HepG2 (cell line): ENCODE measurements around the gene DENND10. TPM values are rescaled to one million over a fixed set of nuclear protein-coding genes. Genes with fewer than 3 reads are reported as not detected.

Experiments used
- ELF1 ChIP-seq: sonication (generic); formaldehyde crosslinking; IDR thresholded peaks from 2 replicates; pipeline ENCODE4 v1.4.0; 2020; ENCODE audit warnings: missing genetic modification reagents
- FOXP1 ChIP-seq, 2 experiments: fragments of 450-650 bp in 1 of 2; IDR thresholded peaks; 2 replicates each; pipeline ENCODE4 v1.6.1; 2017 to 2018; ENCODE audit warnings: antibody characterized with exemption in 1 of 2
- KMT2A ChIP-seq: sonication (generic); formaldehyde crosslinking; IDR thresholded peaks from 2 replicates; pipeline ENCODE4 v1.4.0; 2020; ENCODE audit warnings: missing genetic modification reagents
- MTF2 ChIP-seq: sonication (generic); formaldehyde crosslinking; IDR thresholded peaks from 2 replicates; pipeline ENCODE4 v1.5.0; 2020; ENCODE audit warnings: missing genetic modification reagents, borderline replicate concordance
- TCF12 ChIP-seq, 2 experiments: fragments of 450-650 bp in 1 of 2; sonication (generic) in 1 of 2; formaldehyde crosslinking in 1 of 2; IDR thresholded peaks; 2 replicates each; pipeline versions ENCODE4 v1.6.1 to v1.8.0; 2017 to 2022; ENCODE audit warnings: antibody characterized with exemption in 1 of 2, mild to moderate bottlenecking in 1 of 2, missing genetic modification reagents in 1 of 2, moderate library complexity in 1 of 2
- TSC22D2 ChIP-seq: sonication (generic); formaldehyde crosslinking; IDR thresholded peaks from 2 replicates; pipeline ENCODE4 v1.5.1; 2020; ENCODE audit warnings: missing genetic modification reagents, mild to moderate bottlenecking, borderline replicate concordance
- ZBTB7A ChIP-seq: sonication (generic); formaldehyde crosslinking; IDR thresholded peaks from 2 replicates; pipeline ENCODE4 v1.8.0; 2022; ENCODE audit warnings: mild to moderate bottlenecking, missing genetic modification reagents
- ZNF263 ChIP-seq: sonication (generic); formaldehyde crosslinking; IDR thresholded peaks from 2 replicates; pipeline ENCODE4 v1.4.0; 2020; ENCODE audit warnings: missing genetic modification reagents
- ZNF274 ChIP-seq: sonication (generic); formaldehyde crosslinking; IDR thresholded peaks from 2 replicates; pipeline ENCODE4 v1.5.1; 2020; ENCODE audit warnings: mild to moderate bottlenecking, missing genetic modification reagents
- polyA plus RNA-seq, 8 experiments: library from polyadenylated mRNA; depleted of rRNA in 3 of 8; stranded (reverse) in 7 of 8; unstranded in 1 of 8; fragments of >200 nt; fragmentation: Illumina TruSeq in 4 of 8; extraction: Trizol in 4 of 8; gene quantifications; 2 replicates each; pipeline versions ENCODE4 v1.2.1 to v1.2.3, GENCODE V29; 2011 to 2016; ENCODE audit warnings: low read depth in 4 of 8, missing spikeins in 1 of 8, mixed read lengths in 1 of 8; ENCODE audit not compliant: insufficient read depth in 1 of 8
- total RNA-seq, 5 experiments: library from RNA; depleted of rRNA; stranded (reverse); fragments of >200 nt; fragmentation: Illumina TruSeq; extraction: Trizol; gene quantifications; 2 replicates each; pipeline ENCODE4 v1.2.3, GENCODE V29; 2016; ENCODE audit warnings: low read depth in 1 of 5
- TF ChIP-seq, protein P1 (sequence below), 2 experiments: sonication (generic) in 1 of 2; formaldehyde crosslinking in 1 of 2; IDR thresholded peaks; 2 replicates each; pipeline versions ENCODE4 v1.4.0 to v1.6.1; 2018 to 2020; ENCODE audit warnings: missing genetic modification reagents in 2 of 2, borderline replicate concordance in 1 of 2, low read depth in 1 of 2, mild to moderate bottlenecking in 1 of 2, missing biosample characterization in 1 of 2
- TF ChIP-seq, protein P2 (sequence below): sonication (generic); formaldehyde crosslinking; IDR thresholded peaks from 2 replicates; pipeline ENCODE4 v1.8.1; 2023; ENCODE audit warnings: mild to moderate bottlenecking, moderate library complexity, missing genetic modification reagents
- TF ChIP-seq, protein P3 (sequence below): sonication (generic); formaldehyde crosslinking; IDR thresholded peaks from 2 replicates; pipeline ENCODE4 v1.4.0; 2020; ENCODE audit warnings: missing genetic modification reagents
- TF ChIP-seq, protein P4 (sequence below): IDR thresholded peaks from 2 replicates; pipeline ENCODE4 v1.6.1; 2016; ENCODE audit warnings: low read depth
- TF ChIP-seq, protein P5 (sequence below): sonication (generic); formaldehyde crosslinking; IDR thresholded peaks from 2 replicates; pipeline ENCODE4 v1.4.0; 2020; ENCODE audit warnings: mild to moderate bottlenecking, missing genetic modification reagents, borderline replicate concordance

DENND10 gene
- total and polyA plus RNA-seq, 2 of the 13 experiments (the other 11 are each of a cell fraction or from before 2014, with no cell fraction given), result 43.7 to 78.8 TPM

DNA sequence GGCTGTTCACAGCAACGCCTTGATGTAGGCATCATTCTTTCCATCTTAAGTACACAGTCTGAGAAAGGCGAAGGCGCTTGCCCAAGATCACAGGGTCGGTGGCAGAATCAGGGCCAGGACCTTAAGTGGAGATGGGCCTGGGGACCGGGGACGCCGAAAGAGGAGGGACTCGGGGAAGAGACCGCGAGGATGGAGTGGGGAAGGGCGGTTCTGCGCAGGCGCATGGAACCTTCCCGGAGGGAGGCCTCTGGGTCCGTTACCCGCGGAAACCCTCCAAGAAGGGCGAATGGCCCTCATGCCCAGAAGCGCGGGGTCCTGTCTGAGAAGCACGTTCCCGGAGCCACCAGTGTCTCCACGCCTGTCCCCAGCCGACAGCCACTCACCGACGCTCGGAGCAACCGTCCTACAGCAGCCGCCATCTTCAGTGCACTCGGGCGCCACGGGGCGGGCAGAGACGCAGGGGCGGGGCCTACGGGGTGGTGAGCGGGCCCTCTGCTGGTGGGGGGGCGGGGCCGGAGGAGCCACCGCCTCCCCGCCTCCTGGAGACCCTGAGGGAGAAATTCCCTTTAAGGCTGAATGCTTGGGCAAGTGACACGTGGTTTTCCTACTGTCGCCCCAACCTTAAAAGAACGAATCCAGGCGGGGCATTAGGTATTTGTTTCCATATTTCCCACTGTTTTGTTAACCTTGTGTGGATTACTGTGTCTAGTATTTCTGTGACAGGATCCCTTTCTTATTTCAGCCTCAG is 74.6 kb downstream of the DENND10 start, which contains the start of gene PRDX3 (continued):
- TF ChIP-seq, protein P1, sequence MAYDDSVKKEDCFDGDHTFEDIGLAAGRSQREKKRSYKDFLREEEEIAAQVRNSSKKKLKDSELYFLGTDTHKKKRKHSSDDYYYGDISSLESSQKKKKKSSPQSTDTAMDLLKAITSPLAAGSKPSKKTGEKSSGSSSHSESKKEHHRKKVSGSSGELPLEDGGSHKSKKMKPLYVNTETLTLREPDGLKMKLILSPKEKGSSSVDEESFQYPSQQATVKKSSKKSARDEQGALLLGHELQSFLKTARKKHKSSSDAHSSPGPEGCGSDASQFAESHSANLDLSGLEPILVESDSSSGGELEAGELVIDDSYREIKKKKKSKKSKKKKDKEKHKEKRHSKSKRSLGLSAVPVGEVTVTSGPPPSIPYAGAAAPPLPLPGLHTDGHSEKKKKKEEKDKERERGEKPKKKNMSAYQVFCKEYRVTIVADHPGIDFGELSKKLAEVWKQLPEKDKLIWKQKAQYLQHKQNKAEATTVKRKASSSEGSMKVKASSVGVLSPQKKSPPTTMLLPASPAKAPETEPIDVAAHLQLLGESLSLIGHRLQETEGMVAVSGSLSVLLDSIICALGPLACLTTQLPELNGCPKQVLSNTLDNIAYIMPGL (CRISPR knock-in tag; IDR thresholded peaks at IDR 0.05; ENCODE audit: borderline replicate concordance in 1 of 2, low read depth in 1 of 2), result peak in 1 of 2 experiments; percentile 52; a peak in 2 of 4 replicates
- TF ChIP-seq ELF1 (CRISPR knock-in tag) (peak; percentile 58), FOXP1 (IDR thresholded peaks at IDR 0.05) (no peak), FOXP1 (CRISPR knock-in tag; IDR thresholded peaks at IDR 0.05) (no peak), ZNF274 (CRISPR knock-in tag) (no peak), ZBTB7A (CRISPR knock-in tag) (peak; percentile 63; the same call in 1 of the 2 replicates), MTF2 (CRISPR knock-in tag) (peak; percentile 83; the same call in 1 of the 2 replicates), TSC22D2 (no peak; the same call in 1 of the 2 replicates), ZNF263 (CRISPR knock-in tag) (peak; percentile 63; the same call in 1 of the 2 replicates), TCF12 (IDR thresholded peaks at IDR 0.05) (no peak), TCF12 (CRISPR knock-in tag; IDR thresholded peaks at IDR 0.05) (0 out of 2 replicates have a peak, but pooled peaks have one; percentile 51), KMT2A (CRISPR knock-in tag) (peak; percentile 72; the same call in 1 of the 2 replicates)
- TF ChIP-seq, protein P2, sequence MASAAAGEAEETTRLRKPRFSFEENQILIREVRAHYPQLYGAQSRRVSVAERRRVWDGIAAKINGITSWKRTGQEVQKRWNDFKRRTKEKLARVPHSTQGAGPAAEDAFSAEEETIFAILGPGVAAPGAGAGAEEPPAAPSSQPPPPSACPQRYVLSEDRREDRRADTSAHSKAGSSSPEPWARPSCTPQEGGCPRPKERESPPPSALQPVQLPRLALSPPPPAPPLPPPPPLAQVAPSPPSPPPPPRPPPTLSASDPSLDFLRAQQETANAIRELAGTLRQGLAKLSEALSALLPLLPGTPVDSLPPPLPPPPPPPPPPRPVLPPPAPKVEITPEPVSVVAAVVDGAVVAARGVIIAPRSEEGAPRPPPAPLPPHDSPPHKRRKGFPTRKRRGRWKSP, result 0 out of 2 replicates have a peak, but pooled peaks have one; percentile 1
- TF ChIP-seq, protein P3, sequence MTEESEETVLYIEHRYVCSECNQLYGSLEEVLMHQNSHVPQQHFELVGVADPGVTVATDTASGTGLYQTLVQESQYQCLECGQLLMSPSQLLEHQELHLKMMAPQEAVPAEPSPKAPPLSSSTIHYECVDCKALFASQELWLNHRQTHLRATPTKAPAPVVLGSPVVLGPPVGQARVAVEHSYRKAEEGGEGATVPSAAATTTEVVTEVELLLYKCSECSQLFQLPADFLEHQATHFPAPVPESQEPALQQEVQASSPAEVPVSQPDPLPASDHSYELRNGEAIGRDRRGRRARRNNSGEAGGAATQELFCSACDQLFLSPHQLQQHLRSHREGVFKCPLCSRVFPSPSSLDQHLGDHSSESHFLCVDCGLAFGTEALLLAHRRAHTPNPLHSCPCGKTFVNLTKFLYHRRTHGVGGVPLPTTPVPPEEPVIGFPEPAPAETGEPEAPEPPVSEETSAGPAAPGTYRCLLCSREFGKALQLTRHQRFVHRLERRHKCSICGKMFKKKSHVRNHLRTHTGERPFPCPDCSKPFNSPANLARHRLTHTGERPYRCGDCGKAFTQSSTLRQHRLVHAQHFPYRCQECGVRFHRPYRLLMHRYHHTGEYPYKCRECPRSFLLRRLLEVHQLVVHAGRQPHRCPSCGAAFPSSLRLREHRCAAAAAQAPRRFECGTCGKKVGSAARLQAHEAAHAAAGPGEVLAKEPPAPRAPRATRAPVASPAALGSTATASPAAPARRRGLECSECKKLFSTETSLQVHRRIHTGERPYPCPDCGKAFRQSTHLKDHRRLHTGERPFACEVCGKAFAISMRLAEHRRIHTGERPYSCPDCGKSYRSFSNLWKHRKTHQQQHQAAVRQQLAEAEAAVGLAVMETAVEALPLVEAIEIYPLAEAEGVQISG (CRISPR knock-in tag), result peak; percentile 57; the same call in 1 of the 2 replicates
- TF ChIP-seq, protein P4, sequence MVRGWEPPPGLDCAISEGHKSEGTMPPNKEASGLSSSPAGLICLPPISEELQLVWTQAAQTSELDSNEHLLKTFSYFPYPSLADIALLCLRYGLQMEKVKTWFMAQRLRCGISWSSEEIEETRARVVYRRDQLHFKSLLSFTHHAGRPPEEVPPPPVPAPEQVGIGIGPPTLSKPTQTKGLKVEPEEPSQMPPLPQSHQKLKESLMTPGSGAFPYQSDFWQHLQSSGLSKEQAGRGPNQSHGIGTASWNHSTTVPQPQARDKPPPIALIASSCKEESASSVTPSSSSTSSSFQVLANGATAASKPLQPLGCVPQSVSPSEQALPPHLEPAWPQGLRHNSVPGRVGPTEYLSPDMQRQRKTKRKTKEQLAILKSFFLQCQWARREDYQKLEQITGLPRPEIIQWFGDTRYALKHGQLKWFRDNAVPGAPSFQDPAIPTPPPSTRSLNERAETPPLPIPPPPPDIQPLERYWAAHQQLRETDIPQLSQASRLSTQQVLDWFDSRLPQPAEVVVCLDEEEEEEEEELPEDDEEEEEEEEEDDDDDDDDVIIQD (CRISPR knock-in tag), result no peak
- TF ChIP-seq, protein P5, sequence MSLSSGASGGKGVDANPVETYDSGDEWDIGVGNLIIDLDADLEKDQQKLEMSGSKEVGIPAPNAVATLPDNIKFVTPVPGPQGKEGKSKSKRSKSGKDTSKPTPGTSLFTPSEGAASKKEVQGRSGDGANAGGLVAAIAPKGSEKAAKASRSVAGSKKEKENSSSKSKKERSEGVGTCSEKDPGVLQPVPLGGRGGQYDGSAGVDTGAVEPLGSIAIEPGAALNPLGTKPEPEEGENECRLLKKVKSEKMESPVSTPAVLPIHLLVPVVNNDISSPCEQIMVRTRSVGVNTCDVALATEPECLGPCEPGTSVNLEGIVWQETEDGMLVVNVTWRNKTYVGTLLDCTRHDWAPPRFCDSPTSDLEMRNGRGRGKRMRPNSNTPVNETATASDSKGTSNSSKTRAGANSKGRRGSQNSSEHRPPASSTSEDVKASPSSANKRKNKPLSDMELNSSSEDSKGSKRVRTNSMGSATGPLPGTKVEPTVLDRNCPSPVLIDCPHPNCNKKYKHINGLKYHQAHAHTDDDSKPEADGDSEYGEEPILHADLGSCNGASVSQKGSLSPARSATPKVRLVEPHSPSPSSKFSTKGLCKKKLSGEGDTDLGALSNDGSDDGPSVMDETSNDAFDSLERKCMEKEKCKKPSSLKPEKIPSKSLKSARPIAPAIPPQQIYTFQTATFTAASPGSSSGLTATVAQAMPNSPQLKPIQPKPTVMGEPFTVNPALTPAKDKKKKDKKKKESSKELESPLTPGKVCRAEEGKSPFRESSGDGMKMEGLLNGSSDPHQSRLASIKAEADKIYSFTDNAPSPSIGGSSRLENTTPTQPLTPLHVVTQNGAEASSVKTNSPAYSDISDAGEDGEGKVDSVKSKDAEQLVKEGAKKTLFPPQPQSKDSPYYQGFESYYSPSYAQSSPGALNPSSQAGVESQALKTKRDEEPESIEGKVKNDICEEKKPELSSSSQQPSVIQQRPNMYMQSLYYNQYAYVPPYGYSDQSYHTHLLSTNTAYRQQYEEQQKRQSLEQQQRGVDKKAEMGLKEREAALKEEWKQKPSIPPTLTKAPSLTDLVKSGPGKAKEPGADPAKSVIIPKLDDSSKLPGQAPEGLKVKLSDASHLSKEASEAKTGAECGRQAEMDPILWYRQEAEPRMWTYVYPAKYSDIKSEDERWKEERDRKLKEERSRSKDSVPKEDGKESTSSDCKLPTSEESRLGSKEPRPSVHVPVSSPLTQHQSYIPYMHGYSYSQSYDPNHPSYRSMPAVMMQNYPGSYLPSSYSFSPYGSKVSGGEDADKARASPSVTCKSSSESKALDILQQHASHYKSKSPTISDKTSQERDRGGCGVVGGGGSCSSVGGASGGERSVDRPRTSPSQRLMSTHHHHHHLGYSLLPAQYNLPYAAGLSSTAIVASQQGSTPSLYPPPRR (CRISPR knock-in tag), result peak; percentile 70; the same call in 1 of the 2 replicates
